Testis (tissue), 2 donors: ENCODE data around the gene UBE2R2.

Experiments used
- POLR2A ChIP-seq: fragments of 450-650 bp; IDR thresholded peaks from one replicate; pipeline ENCODE4 v1.6.1; 2017; ENCODE audit warnings: antibody characterized with exemption, mild to moderate bottlenecking, moderate library complexity
- TF ChIP-seq, protein P1 (sequence below), 3 experiments: fragments of 450-650 bp in 2 of 3; fragments of 200-600 bp in 1 of 3; sonication (generic) in 1 of 3; IDR thresholded peaks; one replicate each; pipeline ENCODE4 v1.5.1; 2016 to 2019; ENCODE audit warnings: antibody characterized with exemption in 3 of 3, mild to moderate bottlenecking in 2 of 3, moderate library complexity in 1 of 3

DNA sequence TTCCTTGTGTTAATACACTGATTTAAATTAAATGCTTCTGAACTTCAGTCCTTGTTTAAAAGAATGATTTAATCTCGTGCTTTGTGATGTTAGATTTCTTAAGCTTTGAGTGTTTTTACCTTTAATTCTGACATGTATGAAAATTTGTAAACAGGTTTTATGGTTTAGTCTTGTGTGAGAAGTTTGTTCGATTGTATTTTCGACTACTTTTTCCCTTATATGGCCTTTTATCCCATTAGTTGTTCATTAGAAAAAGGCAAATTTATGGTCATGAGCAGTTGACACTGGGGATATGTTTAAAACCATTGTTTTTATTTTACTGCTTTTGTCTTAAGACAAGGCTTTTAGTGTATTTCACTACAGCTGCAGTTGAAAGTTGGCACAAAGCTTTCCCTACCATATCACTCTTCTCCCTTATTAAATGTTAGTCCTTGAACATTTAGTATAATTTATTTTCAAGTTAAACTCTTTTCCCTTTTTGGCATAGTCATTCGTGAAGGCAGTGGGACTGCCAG is 3.3 kb downstream of the UBE2R2 start:
- TF ChIP-seq, protein P1, sequence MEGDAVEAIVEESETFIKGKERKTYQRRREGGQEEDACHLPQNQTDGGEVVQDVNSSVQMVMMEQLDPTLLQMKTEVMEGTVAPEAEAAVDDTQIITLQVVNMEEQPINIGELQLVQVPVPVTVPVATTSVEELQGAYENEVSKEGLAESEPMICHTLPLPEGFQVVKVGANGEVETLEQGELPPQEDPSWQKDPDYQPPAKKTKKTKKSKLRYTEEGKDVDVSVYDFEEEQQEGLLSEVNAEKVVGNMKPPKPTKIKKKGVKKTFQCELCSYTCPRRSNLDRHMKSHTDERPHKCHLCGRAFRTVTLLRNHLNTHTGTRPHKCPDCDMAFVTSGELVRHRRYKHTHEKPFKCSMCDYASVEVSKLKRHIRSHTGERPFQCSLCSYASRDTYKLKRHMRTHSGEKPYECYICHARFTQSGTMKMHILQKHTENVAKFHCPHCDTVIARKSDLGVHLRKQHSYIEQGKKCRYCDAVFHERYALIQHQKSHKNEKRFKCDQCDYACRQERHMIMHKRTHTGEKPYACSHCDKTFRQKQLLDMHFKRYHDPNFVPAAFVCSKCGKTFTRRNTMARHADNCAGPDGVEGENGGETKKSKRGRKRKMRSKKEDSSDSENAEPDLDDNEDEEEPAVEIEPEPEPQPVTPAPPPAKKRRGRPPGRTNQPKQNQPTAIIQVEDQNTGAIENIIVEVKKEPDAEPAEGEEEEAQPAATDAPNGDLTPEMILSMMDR (IDR thresholded peaks at IDR 0.05), result no peak
- no peak for TF ChIP-seq POLR2A
